K562 (cell line): ENCODE measurements around the gene ZNF200. TPM values are rescaled to one million over a fixed set of nuclear protein-coding genes. Genes with fewer than 3 reads are reported as not detected.

ENCODE experiments used
- E4F1 ChIP-seq: fragments of 250-450 bp; sonication (Bioruptor Pico); IDR thresholded peaks from 2 replicates; pipeline ENCODE4 v1.5.0; 2021; ENCODE audit warnings: mild to moderate bottlenecking, borderline replicate concordance
- EP300 ChIP-seq: IDR thresholded peaks from 2 replicates; pipeline ENCODE4 v1.6.1; 2012; ENCODE audit warnings: low read length, improper control_type of control experiment
- ETV1 ChIP-seq: fragments of 450-650 bp; conservative IDR thresholded peaks from 2 replicates; pipeline ENCODE4 v1.6.1; 2016; ENCODE audit warnings: missing genetic modification characterization, control low read depth, low read depth, missing compliant biosample characterization
- LCOR ChIP-seq: sonication (generic); formaldehyde crosslinking; IDR thresholded peaks from 2 replicates; pipeline ENCODE4 v1.8.0; 2022; ENCODE audit warnings: mild to moderate bottlenecking, missing genetic modification reagents
- ZNF407 ChIP-seq: fragments of 450-650 bp; IDR thresholded peaks from 2 replicates; pipeline ENCODE4 v1.6.1; 2016; ENCODE audit warnings: low read depth
- polyA plus RNA-seq, 8 experiments: library from polyadenylated mRNA; depleted of rRNA in 4 of 8; stranded (reverse) in 5 of 8; unstranded in 3 of 8; fragments of >200 nt; fragmentation: Nextera tagmentation in 2 of 8; fragmentation: Illumina TruSeq in 1 of 8; extraction: Ambion mirVana in 2 of 8; extraction: Trizol in 1 of 8; gene quantifications; 2 replicates each; pipeline versions ENCODE4 v1.2.1 to v1.2.3, GENCODE V29; 2011 to 2014; ENCODE audit warnings: inconsistent platforms in 1 of 8, missing spikeins in 1 of 8
- total RNA-seq, 7 experiments: library from RNA; depleted of rRNA in 6 of 7; stranded (reverse); fragments of >200 nt in 6 of 7; fragmentation: Illumina TruSeq in 2 of 7; extraction: Trizol in 2 of 7; gene quantifications; 2 replicates each; pipeline versions ENCODE4 v1.2.1 to v1.2.3, GENCODE V29; 2011 to 2021; ENCODE audit warnings: low replicate concordance in 1 of 7

Gene ZNF200
- total and polyA plus RNA-seq, 9 of the 15 experiments (the other 6 are each of a cell fraction or from before 2014, with no cell fraction given): 4.8 to 14.5 (median 9.2) TPM

- TF ChIP-seq ZNF407 (0 out of 2 replicates have a peak, but pooled peaks have one; percentile 8), ETV1 (tag) (no peak), LCOR (CRISPR knock-in tag) (no peak), E4F1 (no peak), EP300 (0 out of 2 replicates have a peak, but pooled peaks have one; percentile 4)
These were observed 60.3 kb downstream of the ZNF200 start (continued) for GRCh38 chr16:3174618-3175148.
